Measurements from ENCODE around the gene TIMM44. TPM values are rescaled to one million over a fixed set of nuclear protein-coding genes. Genes with fewer than 3 reads are reported as not detected.
"Not testable (repeated sequence)": the region's sequence is repeated elsewhere in the genome, so short reads cannot be mapped to it uniquely, and the experiment has no call there.

Gene TIMM44
- total and polyA plus RNA-seq, 7 experiments from 2014 or later, result 16.7 to 97.6 (median 67.5) TPM

DNA sequence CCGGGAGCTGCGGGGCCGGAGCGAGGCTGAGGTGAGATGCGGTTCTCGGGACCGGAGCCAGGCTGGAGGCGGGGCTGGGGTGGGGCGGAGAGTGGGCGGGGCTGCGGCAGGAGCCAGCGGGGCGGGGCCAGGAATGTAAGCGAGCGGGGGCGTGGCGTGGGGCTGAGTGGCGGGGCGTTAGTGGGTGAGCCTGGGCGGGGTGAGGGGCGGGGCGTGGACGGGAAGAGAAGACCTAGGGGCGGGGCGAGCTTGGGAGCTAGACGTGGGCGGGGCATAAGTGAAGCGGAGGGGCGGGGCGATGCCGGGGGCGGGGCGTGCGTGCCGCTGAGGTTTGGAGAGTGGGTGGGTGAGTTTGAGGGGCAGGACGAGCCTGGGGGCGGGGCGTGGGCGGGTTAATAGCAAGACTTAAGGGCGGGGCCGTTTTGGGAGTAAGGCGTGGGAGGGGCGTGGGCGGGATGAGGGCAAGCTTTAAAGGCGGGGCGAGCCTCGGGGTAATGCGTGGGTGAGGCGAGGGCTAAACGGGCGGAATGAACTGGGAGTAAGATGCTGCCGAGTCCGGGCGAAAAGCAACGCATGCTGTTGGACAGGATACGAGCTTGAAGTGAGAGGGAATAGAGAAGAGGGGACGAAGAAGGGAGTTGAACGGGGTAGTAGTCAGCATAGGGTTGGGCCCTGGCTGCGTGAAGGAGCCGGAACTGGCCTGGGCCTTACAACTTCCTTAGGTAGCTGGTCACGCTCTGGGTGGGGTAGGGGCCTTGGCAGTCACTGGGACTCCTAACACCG, 22.8 kb downstream of the TIMM44 start:
- POLR2A ChIA-PET, result interaction anchor here (0.8 to 5.7 kb wide), 15 partner anchors 9 to 469 kb away, joined by 3 to 38 read pairs (median 6); partner anchors contain the start of genes MAP2K7, PET100, RAB11B and TIMM44
- no peaks in the 10 kb centered on the region for H3K9me3 ChIP-seq (ENCODE audit: control insufficient read depth in 2 of 3, low read length in 3 of 3)
- H3K36me3 Mint-ChIP-seq, result peaks cover 0 to 11% (median 0%) of the 10 kb centered on the region in 5 donors
- peaks cover 8 to 25% (median 12%) of the 10 kb centered on the region in 5 donors for H3K27me3 Mint-ChIP-seq
- peak overlapping the region; percentile 75 for H3K27ac ChIP-seq (ENCODE audit: low read depth, low read length)
- peak overlapping the region; percentile 88 to 97 (median 94) for H3K4me3 Mint-ChIP-seq
- intact Hi-C loops (cut with micrococcal nuclease), result loop anchor here (1.0 to 10.0 kb wide), 18 partner anchors 17 to 1897 kb away; partner anchors contain the start of genes MAP2K7 (in 2 of the 2), PET100 (in 2 of the 2), TIMM44 (in 2 of the 2) and XAB2 (in 2 of the 2)
- H3K36me3 ChIP-seq (ENCODE audit: control insufficient read depth in 2 of 3, insufficient read depth in 3 of 3, low read length in 3 of 3), result peaks cover 0 to 18% (median 6%) of the 10 kb centered on the region in 3 experiments
- peak; percentile 93 to 99 (median 96) for DNase-seq
- peaks cover 0 to 3% (median 0%) of the 10 kb centered on the region in 11 donors for H3K9me3 Mint-ChIP-seq
- peak overlapping the region; percentile 86 for H3K4me3 ChIP-seq (ENCODE audit: low read length)
- peak; percentile 90 for ATAC-seq
- H3K27ac Mint-ChIP-seq, result peak overlapping the region; percentile 76 to 97 (median 92)
- H3K27me3 ChIP-seq (ENCODE audit: control insufficient read depth in 2 of 2, insufficient read depth in 2 of 2, low read length in 2 of 2), result peaks cover 0 to 20% of the 10 kb centered on the region in 2 donors
- CTCF ChIA-PET, result interaction anchor here (0.6 to 2.8 kb wide), 7 partner anchors 10 to 346 kb away, joined by 3 to 14 read pairs (median 8); partner anchors contain the start of genes MAP2K7 and TIMM44
- H3K4me1 Mint-ChIP-seq, result peaks cover 15 to 49% (median 36%) of the 10 kb centered on the region in 7 donors
- H3K4me1 ChIP-seq (ENCODE audit: control insufficient read depth in 2 of 2, insufficient read depth in 2 of 2, low read length in 2 of 2), result peaks cover 24 to 34% of the 10 kb centered on the region in 2 donors

DNA sequence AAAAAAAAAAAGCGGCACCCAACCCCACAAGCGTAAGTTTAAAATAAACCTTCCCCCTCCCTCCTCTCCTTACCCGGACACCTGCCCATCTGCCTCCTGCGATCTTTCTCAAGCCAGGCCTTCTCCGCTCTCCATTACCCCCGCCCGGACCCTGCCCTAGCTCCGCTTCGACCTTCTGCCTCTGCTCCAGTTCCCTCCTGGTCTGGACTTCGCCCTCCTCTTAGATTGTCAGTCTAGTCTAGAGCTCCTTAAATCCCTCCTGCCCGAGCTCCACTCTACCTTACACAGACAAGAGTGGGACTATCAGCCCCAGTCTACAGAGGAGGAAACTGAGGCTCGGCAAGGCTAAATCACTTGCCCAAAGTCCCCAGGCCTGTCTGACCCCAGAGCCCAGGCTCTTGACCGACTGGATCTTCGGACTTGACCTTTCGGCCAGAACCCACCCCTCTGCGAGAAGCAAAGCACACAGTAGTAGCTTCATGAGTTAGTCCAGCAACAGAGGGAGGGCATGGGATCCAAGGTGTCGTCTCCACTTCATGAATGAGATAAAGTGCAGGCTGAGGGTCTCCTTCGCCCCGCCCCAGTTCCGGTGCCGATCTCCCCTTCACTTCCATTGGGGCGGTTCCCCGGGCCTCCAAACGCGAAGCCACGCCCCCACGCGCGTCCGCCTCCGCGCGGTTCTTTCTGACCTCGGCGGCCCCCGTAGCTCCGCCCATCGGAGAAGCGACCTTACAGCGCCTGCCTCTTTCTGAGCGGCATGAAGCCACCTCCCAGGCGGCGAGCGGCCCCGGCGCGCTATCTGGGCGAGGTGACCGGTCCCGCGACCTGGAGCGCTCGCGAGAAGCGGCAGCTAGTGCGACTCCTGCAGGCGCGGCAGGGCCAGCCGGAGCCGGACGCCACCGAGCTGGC, 23.6 kb downstream of the TIMM44 start, which contains the start of gene SNAPC2:
TSS of gene SNAPC2 (plus strand) at position 729 of the 909 bp plus-strand sequence. CDS start at position 758, 29 bp downstream.
- POLR2A ChIA-PET, result interaction anchor here (0.8 to 5.7 kb wide), 12 partner anchors 8 to 470 kb away, joined by 3 to 38 read pairs (median 6); partner anchors contain the start of genes MAP2K7, RAB11B and TIMM44
- H3K27ac ChIP-seq (ENCODE audit: low read depth, low read length), result peak within 1 kb of the TSS; percentile 75
- peaks cover 0 to 5% (median 0%) of the 10 kb centered on the region in 11 donors for H3K9me3 Mint-ChIP-seq
- DNase-seq (peak; percentile 95 to 99 (median 98)), ATAC-seq (peak; percentile 71)
- no peaks in the 10 kb centered on the region for H3K9me3 ChIP-seq (ENCODE audit: control insufficient read depth in 2 of 3, low read length in 3 of 3)
- CTCF ChIA-PET, result interaction anchor here (1.1 to 2.8 kb wide), 5 partner anchors 12 to 51 kb away, joined by 3 to 14 read pairs (median 8); partner anchors contain the start of genes MAP2K7 and TIMM44
- peaks cover 25 to 34% of the 10 kb centered on the region in 2 donors for H3K4me1 ChIP-seq (ENCODE audit: control insufficient read depth in 2 of 2, insufficient read depth in 2 of 2, low read length in 2 of 2)
- H3K4me3 ChIP-seq (ENCODE audit: low read length), result peak within 1 kb of the TSS; percentile 86
- peaks cover 3 to 20% of the 10 kb centered on the region in 2 donors for H3K27me3 ChIP-seq (ENCODE audit: control insufficient read depth in 2 of 2, insufficient read depth in 2 of 2, low read length in 2 of 2)
- H3K4me3 Mint-ChIP-seq, result peak within 1 kb of the TSS; percentile 88 to 97 (median 94)
- intact Hi-C loops (cut with micrococcal nuclease), result loop anchor here (1.0 to 10.0 kb wide), 19 partner anchors 17 to 1897 kb away; partner anchors contain the start of genes MAP2K7 (in 2 of the 2), PET100 (in 2 of the 2), RFX2 (in 2 of the 2) and TIMM44 (in 2 of the 2)
- H3K4me1 Mint-ChIP-seq, result peaks cover 15 to 52% (median 38%) of the 10 kb centered on the region in 7 donors
- peaks cover 12 to 33% (median 14%) of the 10 kb centered on the region in 5 donors for H3K27me3 Mint-ChIP-seq
- peak within 1 kb of the TSS; percentile 76 to 97 (median 92) for H3K27ac Mint-ChIP-seq
- peaks cover 0 to 18% (median 6%) of the 10 kb centered on the region in 3 experiments for H3K36me3 ChIP-seq (ENCODE audit: control insufficient read depth in 2 of 3, insufficient read depth in 3 of 3, low read length in 3 of 3)
- peaks cover 0 to 13% (median 0%) of the 10 kb centered on the region in 5 donors for H3K36me3 Mint-ChIP-seq

DNA sequence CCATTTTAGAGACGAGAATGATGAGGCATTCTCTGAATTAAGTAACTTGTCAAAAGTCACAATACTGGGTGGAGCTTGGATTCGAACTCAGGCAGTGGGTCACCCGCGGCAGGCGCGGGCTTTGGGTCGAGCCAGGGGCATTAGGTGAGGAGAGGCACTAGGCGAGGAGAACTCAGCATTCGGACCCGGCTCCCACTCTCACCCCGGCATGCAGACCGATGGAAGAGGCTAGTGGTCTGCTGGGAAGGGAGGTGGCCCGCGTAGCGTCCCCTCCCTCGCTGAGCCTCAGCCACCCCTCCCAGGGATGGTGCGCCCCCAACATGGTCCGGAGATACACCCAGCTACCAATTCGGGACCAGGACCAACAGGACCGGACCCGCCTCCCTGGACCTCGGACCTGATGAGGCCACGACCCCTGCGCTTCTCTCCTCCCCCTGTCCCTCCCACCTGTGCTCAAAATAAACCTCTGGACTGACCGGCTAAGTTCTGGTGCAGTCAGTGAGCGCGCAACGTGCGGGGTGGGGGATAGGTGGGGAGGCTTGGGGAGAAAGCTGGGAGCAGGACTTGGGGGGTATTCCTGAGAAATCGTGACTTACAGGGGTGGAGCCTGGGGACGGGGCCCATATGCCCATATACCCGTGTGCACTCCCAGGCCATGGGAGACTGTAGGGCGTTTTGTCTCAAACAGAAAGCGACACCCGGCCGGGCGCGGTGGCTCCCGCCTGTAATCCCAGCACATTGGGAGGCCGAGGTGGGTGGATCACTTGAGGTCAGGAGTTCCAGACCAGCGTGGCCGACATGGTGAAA, 24.6 kb downstream of the TIMM44 start:
- Histone ChIP-seq H3K4me3 (ENCODE audit: low read length) (no peak overlapping the region), H3K27me3 (ENCODE audit: control insufficient read depth in 2 of 2, insufficient read depth in 2 of 2, low read length in 2 of 2) (peaks cover 3 to 20% of the 10 kb centered on the region in 2 donors), H3K9me3 (ENCODE audit: control insufficient read depth in 2 of 3, low read length in 3 of 3) (no peaks in the 10 kb centered on the region), H3K27ac (ENCODE audit: low read depth, low read length) (no peak overlapping the region), H3K4me1 (ENCODE audit: control insufficient read depth in 2 of 2, insufficient read depth in 2 of 2, low read length in 2 of 2) (peaks cover 25 to 34% of the 10 kb centered on the region in 2 donors), H3K36me3 (ENCODE audit: control insufficient read depth in 2 of 3, insufficient read depth in 3 of 3, low read length in 3 of 3) (peaks cover 0 to 18% (median 6%) of the 10 kb centered on the region in 3 experiments)
- Mint-ChIP-seq H3K4me1 (peaks cover 15 to 48% (median 35%) of the 10 kb centered on the region in 7 donors), H3K36me3 (peaks cover 0 to 13% (median 0%) of the 10 kb centered on the region in 5 donors), H3K4me3 (peak overlapping the region; percentile 42 to 97 (median 94)), H3K27ac (peak overlapping the region in 1 of 9 donors; percentile 91), H3K27me3 (peaks cover 12 to 33% (median 14%) of the 10 kb centered on the region in 5 donors), H3K9me3 (peaks cover 0 to 5% (median 0%) of the 10 kb centered on the region in 11 donors)
- POLR2A ChIA-PET, result interaction anchor here (1.0 to 5.7 kb wide), 5 partner anchors 11 to 57 kb away, joined by 5 to 38 read pairs (median 10); partner anchors contain the start of genes MAP2K7 and TIMM44
- no peak for DNase-seq
- ATAC-seq, result no peak
- CTCF ChIA-PET, result interaction anchor here (0.7 to 2.8 kb wide), 5 partner anchors 15 to 90 kb away, joined by 3 to 14 read pairs (median 6); partner anchors contain the start of genes MAP2K7 and TIMM44
- intact Hi-C loops (cut with micrococcal nuclease), result loop anchor here in 1 of 2 donors (10.0 kb wide), 1 partner anchor 1804 kb away; the partner anchor contains the start of gene RFX2

DNA sequence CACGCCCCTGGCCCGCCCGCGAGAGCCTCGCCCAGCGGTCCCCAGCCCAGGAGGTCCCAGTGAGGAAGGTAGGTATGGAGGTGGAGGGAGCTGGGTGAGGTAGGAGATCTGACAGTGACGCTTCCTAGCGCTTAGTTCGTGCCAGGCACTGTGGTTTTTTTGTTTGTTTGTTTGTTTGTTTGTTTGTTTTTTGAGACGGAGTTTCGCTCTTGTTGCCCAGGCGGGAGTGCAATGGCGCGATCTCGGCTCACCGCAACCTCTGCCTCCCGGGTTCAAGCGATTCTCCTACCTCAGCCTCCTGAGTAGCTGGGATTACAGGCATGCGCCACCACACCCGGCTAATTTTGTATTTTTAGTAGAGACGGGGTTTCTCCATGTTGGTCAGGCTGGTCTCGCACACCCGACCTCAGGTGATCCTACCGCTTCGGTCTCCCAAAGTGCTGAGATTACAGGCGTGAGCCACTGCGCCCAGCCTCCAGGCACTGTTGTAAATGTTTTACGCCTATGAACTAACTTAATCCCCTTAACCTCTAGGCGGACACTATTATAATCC, 25.3 kb downstream of the TIMM44 start:
- H3K4me3 ChIP-seq (ENCODE audit: low read length), result not testable (repeated sequence)

More for the DNA sequence above, 25.3 kb downstream of the TIMM44 start:
- ChIA-PET POLR2A (interaction anchor here (0.7 to 5.7 kb wide), 3 partner anchors 14 to 25 kb away, joined by 3 to 38 read pairs (median 35); partner anchors contain the start of genes MAP2K7 and TIMM44), CTCF (interaction anchor here (0.7 to 1.8 kb wide), 6 partner anchors 10 to 90 kb away, joined by 3 to 11 read pairs (median 3); partner anchors contain the start of genes MAP2K7 and TIMM44)
- peaks cover 25 to 34% of the 10 kb centered on the region in 2 donors for H3K4me1 ChIP-seq (ENCODE audit: control insufficient read depth in 2 of 2, insufficient read depth in 2 of 2, low read length in 2 of 2)
- H3K9me3 Mint-ChIP-seq; DNase-seq; H3K27ac ChIP-seq (ENCODE audit: low read depth, low read length); H3K9me3 ChIP-seq (ENCODE audit: control insufficient read depth in 2 of 3, low read length in 3 of 3); ATAC-seq: not testable (repeated sequence)
- peaks cover 0 to 16% (median 6%) of the 10 kb centered on the region in 3 experiments for H3K36me3 ChIP-seq (ENCODE audit: control insufficient read depth in 2 of 3, insufficient read depth in 3 of 3, low read length in 3 of 3)
- H3K27me3 Mint-ChIP-seq, result peaks cover 12 to 33% (median 14%) of the 10 kb centered on the region in 5 donors
- peaks cover 13 to 48% (median 35%) of the 10 kb centered on the region in 7 donors for H3K4me1 Mint-ChIP-seq
- H3K27ac Mint-ChIP-seq, result peak overlapping the region in 1 of 9 donors; percentile 53
- peaks cover 0 to 13% (median 0%) of the 10 kb centered on the region in 5 donors for H3K36me3 Mint-ChIP-seq
- peak overlapping the region; percentile 39 to 77 (median 63) for H3K4me3 Mint-ChIP-seq
- intact Hi-C loops (cut with micrococcal nuclease), result loop anchor here in 1 of 2 donors (10.0 kb wide), 1 partner anchor 1803 kb away; the partner anchor contains the start of gene RFX2
- peaks cover 3 to 20% of the 10 kb centered on the region in 2 donors for H3K27me3 ChIP-seq (ENCODE audit: control insufficient read depth in 2 of 2, insufficient read depth in 2 of 2, low read length in 2 of 2)
